GM12864 (cell line): ENCODE results near the gene TMEM132D.

Experiments used
- DNase-seq: peaks from one replicate; pipeline ENCODE4 v3.0.0-alpha.2; 2011; ENCODE audit warnings: low read depth
- H3K4me3 ChIP-seq: 2 replicates; pipeline ENCODE4 v1.5.1; 2011; ENCODE audit warnings: mild to moderate bottlenecking, low read depth, low read length, control low read depth
- CTCF ChIP-seq: IDR thresholded peaks from 2 replicates; pipeline ENCODE4 v1.5.1; 2011; ENCODE audit warnings: low read depth, mild to moderate bottlenecking, moderate library complexity, low read length, control low read depth, inconsistent platforms; ENCODE audit errors: missing control alignments

The TMEM132D gene

DNA sequence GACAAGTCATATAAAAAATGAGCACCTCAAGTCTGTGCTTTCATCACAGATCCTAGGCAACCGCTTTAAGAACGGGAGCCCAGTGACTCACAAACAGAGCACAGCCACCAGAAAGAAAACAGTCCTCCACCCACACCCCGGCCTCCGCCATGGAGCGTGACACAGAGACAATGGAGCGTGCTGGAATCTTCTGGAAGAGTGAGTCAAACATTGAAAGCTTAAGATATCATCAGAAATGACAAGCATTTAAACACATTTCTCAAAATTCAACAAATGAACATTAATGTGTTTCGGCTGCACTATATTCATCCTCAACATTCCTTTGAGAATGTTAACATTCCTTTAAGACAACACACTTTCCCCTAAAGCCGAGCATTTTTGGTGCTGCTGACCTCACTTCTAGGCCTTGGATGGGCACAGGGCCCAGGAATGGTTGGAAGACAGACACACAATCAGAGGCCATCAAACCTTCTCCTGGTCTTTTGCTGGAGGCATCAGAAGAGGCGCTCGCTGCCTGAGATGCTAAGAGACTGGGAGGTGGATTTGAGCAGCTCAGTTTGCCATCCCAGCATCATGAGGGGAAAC lies 23.6 kb upstream of the TMEM132D start:
- H3K4me3 ChIP-seq, result no peak overlapping the region
- no peak for DNase-seq
- TF ChIP-seq CTCF, result no peak

GRCh38 chr12:129911428-129912049 lies 7.7 kb upstream of the TMEM132D start:
- H3K4me3 ChIP-seq, result no peak overlapping the region
- TF ChIP-seq CTCF, result peak; percentile 88
- no peak for DNase-seq

- DNase-seq, result no peak
- no peak for TF ChIP-seq CTCF
- no peak overlapping the region for H3K4me3 ChIP-seq
These were observed 5.5 kb upstream of the TMEM132D start for GRCh38 chr12:129909051-129910020.

DNA sequence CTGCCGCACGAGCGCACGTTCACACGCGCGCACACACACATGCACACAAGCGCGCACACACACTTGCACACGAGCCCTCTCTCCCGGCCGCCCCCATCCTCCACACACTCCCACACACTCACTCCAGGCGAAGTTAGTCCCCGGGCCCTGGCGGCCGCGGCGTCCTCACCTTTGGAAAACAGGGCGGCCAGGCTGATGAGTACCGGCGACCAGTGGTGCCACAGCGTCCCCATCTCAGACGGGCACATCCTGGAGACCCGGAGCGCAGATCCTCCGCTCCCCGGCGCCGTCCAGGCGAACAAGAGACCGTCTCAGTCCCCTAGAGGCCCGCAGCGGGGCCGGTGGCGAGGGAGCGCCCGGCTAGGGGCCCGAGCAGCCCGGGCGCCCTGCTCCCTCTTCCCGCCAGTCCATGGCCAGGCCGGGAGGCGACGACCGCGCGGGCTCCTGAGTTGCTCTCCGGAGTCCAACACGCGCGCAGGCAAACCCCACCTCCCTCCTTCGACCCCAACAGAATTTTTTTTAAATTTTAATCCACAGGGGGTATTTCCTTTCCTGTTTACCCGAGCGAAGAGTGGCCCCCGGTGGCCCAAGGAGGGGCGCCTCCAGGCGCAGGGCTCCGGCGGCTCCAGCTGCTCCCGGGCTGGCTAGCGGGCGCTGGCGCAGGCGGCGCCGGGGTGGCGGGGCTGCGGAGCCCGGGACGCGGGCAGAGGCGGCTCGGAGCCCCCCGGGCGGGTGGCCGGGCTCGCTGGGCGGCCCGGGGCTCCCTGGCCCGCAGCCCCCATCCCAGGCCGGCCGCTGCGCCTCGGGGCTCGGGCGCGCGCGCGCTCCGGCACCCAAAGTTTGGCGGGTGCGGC lies 506 bp downstream of the TMEM132D start:
- no peak for TF ChIP-seq CTCF
- H3K4me3 ChIP-seq, result no peak overlapping the region
- no peak for DNase-seq

DNA sequence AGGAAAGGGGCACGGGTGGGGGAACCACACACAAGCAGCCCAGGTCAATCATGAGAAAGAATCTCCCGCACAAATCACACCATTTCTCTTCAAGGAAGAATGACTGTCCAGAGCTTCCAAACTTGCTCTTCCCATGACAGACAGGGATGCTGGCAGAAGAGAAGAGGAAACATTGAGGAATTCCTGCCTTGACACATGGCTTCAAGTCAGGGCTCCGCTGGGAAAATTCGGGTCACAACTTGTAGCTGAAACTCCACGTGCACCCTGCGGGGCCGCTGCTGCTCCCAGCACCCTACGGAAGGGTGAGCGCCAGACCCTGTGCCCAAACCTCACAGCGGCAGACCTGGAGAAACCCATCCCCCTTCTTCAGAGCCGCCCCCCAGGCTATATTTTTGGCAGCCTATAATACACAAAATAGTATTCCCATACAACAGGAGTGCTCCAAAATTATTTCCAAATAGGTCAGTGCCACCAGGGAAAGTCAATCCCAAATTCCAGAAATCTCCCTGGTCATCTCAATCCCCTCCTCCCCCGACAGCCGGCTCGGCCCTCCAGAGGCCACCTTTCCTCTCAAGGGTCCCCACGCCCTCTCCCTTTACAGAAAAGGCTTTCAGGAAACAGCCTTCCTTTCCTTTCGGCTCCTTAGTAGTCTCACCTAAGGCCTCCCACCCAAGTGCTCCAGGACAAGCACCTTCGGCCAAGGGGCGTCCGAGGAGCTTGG lies 1.3 kb downstream of the TMEM132D start:
- no peak for TF ChIP-seq CTCF
- no peak overlapping the region for H3K4me3 ChIP-seq
- no peak for DNase-seq

DNA sequence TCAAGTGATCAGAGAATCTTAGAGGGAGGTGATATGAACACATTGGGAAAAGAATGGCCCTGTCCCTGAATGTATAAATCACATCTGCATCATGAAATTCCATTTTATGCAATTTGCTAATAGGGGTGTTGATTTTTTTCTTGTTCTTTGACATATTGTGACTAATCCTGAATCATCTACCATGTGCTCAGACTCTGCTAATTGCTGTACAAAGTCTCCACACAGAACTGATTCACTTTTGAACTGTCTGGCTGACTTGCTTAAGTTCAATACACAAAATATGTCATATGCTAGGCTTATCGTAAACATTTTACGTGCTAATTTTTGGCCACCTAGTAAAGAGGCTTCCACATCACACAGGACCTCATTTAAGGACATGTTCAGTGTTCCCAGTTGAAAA lies 2.6 kb downstream of the TMEM132D start:
- no peak overlapping the region for H3K4me3 ChIP-seq
- no peak for DNase-seq
- no peak for TF ChIP-seq CTCF
